Measurements from ENCODE around the gene SMU1.

SMU1 gene

GRCh38 chr9:33046061-33046460, 30.4 kb downstream of the SMU1 start:
- no peak for DNase-seq

- DNase-seq = no peak
Measured at GRCh38 chr9:33044677-33045282, 31.7 kb downstream of the SMU1 start.

GRCh38 chr9:33044162-33044673, 32.3 kb downstream of the SMU1 start:
- DNase-seq = peak; percentile 94

GRCh38 chr9:33043671-33044070, 32.8 kb downstream of the SMU1 start:
- no peak for DNase-seq

- DNase-seq = no peak
Measured at GRCh38 chr9:33042473-33042872, 34.0 kb downstream of the SMU1 start.

- DNase-seq = no peak
Measured at GRCh38 chr9:33041432-33042188, 34.9 kb downstream of the SMU1 start.

GRCh38 chr9:33040792-33041431, 35.6 kb downstream of the SMU1 start:
- DNase-seq = no peak

- no peak for DNase-seq
Measured at GRCh38 chr9:33032865-33033264, 43.6 kb downstream of the SMU1 start.

- DNase-seq = no peak
Measured at GRCh38 chr9:33032292-33032691, 44.2 kb downstream of the SMU1 start.

- DNase-seq = no peak
Measured at GRCh38 chr9:33030285-33030684, 46.2 kb downstream of the SMU1 start.

GRCh38 chr9:33029231-33029786, 47.2 kb downstream of the SMU1 start:
- DNase-seq = no peak

GRCh38 chr9:33025572-33026342, 50.7 kb downstream of the SMU1 start:
- DNase-seq = no peak

GRCh38 chr9:33024966-33025571, 51.4 kb downstream of the SMU1 start, which contains the start of gene DNAJA1:
Gene DNAJA1 (plus strand): TSS chr9:33025273. CDS start chr9:33026485, 1,212 bp downstream.
- peak; percentile 97 for DNase-seq

GRCh38 chr9:33024126-33024965, 52.1 kb downstream of the SMU1 start:
- DNase-seq = peak; percentile 45

GRCh38 chr9:33023661-33024060, 52.8 kb downstream of the SMU1 start:
- DNase-seq = no peak

GRCh38 chr9:33022755-33023154, 53.7 kb downstream of the SMU1 start:
- no peak for DNase-seq

- no peak for DNase-seq
Measured at GRCh38 chr9:33022303-33022702, 54.2 kb downstream of the SMU1 start.

- DNase-seq = no peak
Measured at GRCh38 chr9:33019797-33020196, 56.7 kb downstream of the SMU1 start.

GRCh38 chr9:33017283-33018041, 59.0 kb downstream of the SMU1 start:
- DNase-seq = no peak

GRCh38 chr9:33014665-33015014, 61.8 kb downstream of the SMU1 start:
- DNase-seq = no peak
